Kidney epithelial cell (primary cell): ENCODE measurements around the gene UBAC2. TPM values are rescaled to one million over a fixed set of nuclear protein-coding genes. Genes with fewer than 3 reads are reported as not detected.

Experiments
- DNase-seq: peaks from one replicate; pipeline ENCODE4 v3.0.0-alpha.2; 2010; ENCODE audit warnings: low read depth
- H3K27me3 ChIP-seq: 2 replicates; pipeline ENCODE4 v1.6.0; 2011; ENCODE audit warnings: low read length; ENCODE audit not compliant: control insufficient read depth, insufficient read depth
- H3K36me3 ChIP-seq: 2 replicates; pipeline ENCODE4 v1.5.1; 2011; ENCODE audit warnings: low read length; ENCODE audit not compliant: control insufficient read depth, insufficient read depth
- H3K4me3 ChIP-seq: 2 replicates; pipeline ENCODE4 v1.5.1; 2011; ENCODE audit warnings: low read depth, mild to moderate bottlenecking, control low read depth, low read length
- CTCF ChIP-seq: IDR thresholded peaks from 2 replicates; pipeline ENCODE4 v1.5.1; 2011; ENCODE audit warnings: mild to moderate bottlenecking, moderate library complexity, low read length, control low read depth, inconsistent platforms; ENCODE audit not compliant: insufficient read depth, poor library complexity, severe bottlenecking
- total RNA-seq: library from RNA; depleted of rRNA; stranded (reverse); fragments of >200 nt; gene quantifications from 2 replicates; pipeline ENCODE4 v1.2.3, GENCODE V29; 2015

UBAC2 gene
- total RNA-seq, 1 donor from 2014 or later: 83.6 TPM

GRCh38 chr13:99190147-99190985 is 10.3 kb upstream of the UBAC2 start:
- DNase-seq: no peak
- Histone ChIP-seq H3K4me3 (no peak overlapping the region), H3K36me3 (no peaks in the 10 kb centered on the region), H3K27me3 (no peaks in the 10 kb centered on the region)
- TF ChIP-seq CTCF: no peak

DNA sequence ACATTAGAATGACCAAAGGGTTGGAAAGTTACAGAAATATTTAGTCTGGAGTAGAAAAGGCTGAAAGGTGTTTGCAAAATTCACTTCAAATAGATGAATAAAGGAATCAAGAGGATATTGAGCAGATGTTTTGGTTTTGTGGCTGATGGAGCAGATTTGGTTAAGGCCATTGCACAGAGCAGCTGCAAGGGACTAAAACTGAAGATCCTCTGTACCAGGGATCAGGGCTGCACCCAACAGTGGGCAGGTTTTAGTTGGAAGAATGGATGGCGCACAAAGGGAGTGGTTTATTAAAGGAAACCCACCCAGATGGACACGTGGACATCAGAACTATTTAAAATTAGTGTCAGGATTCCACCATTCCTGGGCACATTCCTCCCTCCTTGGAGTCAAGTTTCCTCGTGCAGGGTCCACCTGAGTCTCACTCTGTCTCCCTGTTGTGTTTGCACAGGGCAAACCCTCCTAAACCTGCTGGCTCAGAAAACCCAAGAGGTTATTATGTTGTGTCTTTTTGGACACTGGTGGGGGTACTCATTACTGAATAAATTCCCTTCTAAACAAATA is 9.2 kb upstream of the UBAC2 start:
- Histone ChIP-seq H3K36me3 (no peaks in the 10 kb centered on the region), H3K4me3 (no peak overlapping the region), H3K27me3 (no peaks in the 10 kb centered on the region)
- TF ChIP-seq CTCF: no peak
- no peak for DNase-seq

- DNase-seq: no peak
- no peak overlapping the region for H3K4me3 ChIP-seq
- no peaks in the 10 kb centered on the region for H3K36me3 ChIP-seq
- H3K27me3 ChIP-seq: no peaks in the 10 kb centered on the region
- no peak for TF ChIP-seq CTCF
Observed at GRCh38 chr13:99191900-99192399, 8.7 kb upstream of the UBAC2 start.

GRCh38 chr13:99192480-99192879 is 8.2 kb upstream of the UBAC2 start:
- no peaks in the 10 kb centered on the region for H3K27me3 ChIP-seq
- H3K36me3 ChIP-seq: no peaks in the 10 kb centered on the region
- no peak for DNase-seq
- TF ChIP-seq CTCF: no peak
- H3K4me3 ChIP-seq: no peak overlapping the region

GRCh38 chr13:99193152-99193551 is 7.5 kb upstream of the UBAC2 start:
- no peak for TF ChIP-seq CTCF
- DNase-seq: no peak
- Histone ChIP-seq H3K36me3 (no peaks in the 10 kb centered on the region), H3K4me3 (no peak overlapping the region), H3K27me3 (no peaks in the 10 kb centered on the region)
